MM.1S (cell line): ENCODE data around the gene UTP4.

Source experiments
- CTCF ChIP-seq: fragments of 300-600 bp; sonication (generic); IDR thresholded peaks from 2 replicates; pipeline ENCODE4 v1.5.1; 2016; ENCODE audit warnings: antibody characterized with exemption, low read length, mixed read lengths
- EZH2 ChIP-seq: fragments of 300-600 bp; sonication (generic); optimal IDR thresholded peaks from 2 replicates; pipeline ENCODE3; 2017; ENCODE audit warnings: low read depth, mild to moderate bottlenecking, antibody characterized with exemption, low read length, mixed read lengths

- TF ChIP-seq CTCF (no peak), EZH2 (no peak)
Measured at GRCh38 chr16:69088684-69089083, 43.8 kb upstream of the UTP4 start.
